SIG-M5 treated with dmso at 0.1 percent for 504 hours (cell line): Measurements from ENCODE around the gene GALNT10.

Source experiments
- DNase-seq: peaks from one replicate; lab custom pipeline; 2025; ENCODE audit not compliant: unreplicated experiment; lab: John Stamatoyannopoulos, UW

GALNT10 gene

GRCh38 chr5:154202379-154203260 is 12.1 kb downstream of the GALNT10 start:
- DNase-seq: no peak

- DNase-seq: no peak
These were observed 13.5 kb downstream of the GALNT10 start for GRCh38 chr5:154203798-154204578.

- no peak for DNase-seq
These were observed 15.0 kb downstream of the GALNT10 start for GRCh38 chr5:154205441-154206117.

- peak; percentile 42 for DNase-seq
These were observed 15.8 kb downstream of the GALNT10 start for GRCh38 chr5:154206311-154206710.

GRCh38 chr5:154207204-154207603 is 16.7 kb downstream of the GALNT10 start:
- DNase-seq: no peak

- no peak for DNase-seq
These were observed 19.1 kb downstream of the GALNT10 start for GRCh38 chr5:154209591-154210081.

- no peak for DNase-seq
These were observed 19.6 kb downstream of the GALNT10 start for GRCh38 chr5:154210163-154210562.

- no peak for DNase-seq
These were observed 21.3 kb downstream of the GALNT10 start for GRCh38 chr5:154211641-154212390.

- no peak for DNase-seq
These were observed 23.1 kb downstream of the GALNT10 start for GRCh38 chr5:154213592-154213991.

GRCh38 chr5:154214371-154215106 is 24.0 kb downstream of the GALNT10 start:
- no peak for DNase-seq

- DNase-seq: no peak
These were observed 25.2 kb downstream of the GALNT10 start for GRCh38 chr5:154215571-154216325.

- no peak for DNase-seq
These were observed 26.9 kb downstream of the GALNT10 start for GRCh38 chr5:154217462-154217861.

GRCh38 chr5:154218786-154219185 is 28.3 kb downstream of the GALNT10 start:
- DNase-seq: no peak

GRCh38 chr5:154220625-154221024 is 30.1 kb downstream of the GALNT10 start:
- DNase-seq: no peak

GRCh38 chr5:154221371-154221896 is 30.9 kb downstream of the GALNT10 start:
- no peak for DNase-seq

- no peak for DNase-seq
These were observed 31.9 kb downstream of the GALNT10 start for GRCh38 chr5:154222414-154222813.

- no peak for DNase-seq
These were observed 32.8 kb downstream of the GALNT10 start for GRCh38 chr5:154223320-154223719.

GRCh38 chr5:154227090-154227489 is 36.6 kb downstream of the GALNT10 start:
- DNase-seq: no peak

- DNase-seq: no peak
These were observed 38.2 kb downstream of the GALNT10 start for GRCh38 chr5:154228696-154229095.
